CD4-positive, alpha-beta T cell treated with Interleukin-15 for 4 hours (primary cell): Measurements from ENCODE around the gene THYN1.
"Not testable (repeated sequence)": the region's sequence is repeated elsewhere in the genome, so short reads cannot be mapped to it uniquely, and the experiment has no call there.

Experiments
- DNase-seq: peaks from one replicate; pipeline ENCODE4 v3.0.0-alpha.2; 2020; ENCODE audit warnings: low spot score

The THYN1 gene

GRCh38 chr11:134275188-134275533 is 22.0 kb upstream of the THYN1 start:
- no peak for DNase-seq

GRCh38 chr11:134273317-134273712 is 20.2 kb upstream of the THYN1 start:
- no peak for DNase-seq

- DNase-seq = no peak
Measured at GRCh38 chr11:134272381-134273316, 19.5 kb upstream of the THYN1 start.

- DNase-seq = no peak
Measured at GRCh38 chr11:134271978-134272377, 18.8 kb upstream of the THYN1 start.

GRCh38 chr11:134270250-134270714 is 17.1 kb upstream of the THYN1 start:
- DNase-seq = peak; percentile 42

- DNase-seq = no peak
Measured at GRCh38 chr11:134267966-134268365, 14.8 kb upstream of the THYN1 start.

- DNase-seq = no peak
Measured at GRCh38 chr11:134267461-134267860, 14.3 kb upstream of the THYN1 start.

GRCh38 chr11:134266841-134267251 is 13.7 kb upstream of the THYN1 start:
- DNase-seq = no peak

GRCh38 chr11:134266440-134266839 is 13.3 kb upstream of the THYN1 start:
- no peak for DNase-seq

GRCh38 chr11:134264966-134265764 is 12.0 kb upstream of the THYN1 start:
- DNase-seq = no peak

GRCh38 chr11:134261626-134262488 is 8.7 kb upstream of the THYN1 start:
- DNase-seq = peak; percentile 43

- DNase-seq = no peak
Measured at GRCh38 chr11:134260983-134261382, 7.8 kb upstream of the THYN1 start.

GRCh38 chr11:134260503-134260902 is 7.4 kb upstream of the THYN1 start:
- no peak for DNase-seq

GRCh38 chr11:134258577-134258976 is 5.4 kb upstream of the THYN1 start:
- no peak for DNase-seq

- no peak for DNase-seq
Measured at GRCh38 chr11:134257101-134257500, 3.9 kb upstream of the THYN1 start.

GRCh38 chr11:134255184-134255561 is 2.0 kb upstream of the THYN1 start:
- DNase-seq = not testable (repeated sequence)

- DNase-seq = no peak
Measured at GRCh38 chr11:134254433-134255183, 1.5 kb upstream of the THYN1 start.

- peak; percentile 11 for DNase-seq
Measured at GRCh38 chr11:134252346-134253187, 585 bp downstream of the THYN1 start.

GRCh38 chr11:134250675-134251074 is 2.5 kb downstream of the THYN1 start:
- no peak for DNase-seq

GRCh38 chr11:134250246-134250645 is 2.9 kb downstream of the THYN1 start:
- DNase-seq = no peak
